Psoas muscle (tissue), 8 donors: ENCODE results near the gene EXPH5. TPM values are rescaled to one million over a fixed set of nuclear protein-coding genes. Genes with fewer than 3 reads are reported as not detected.

ENCODE experiments used
- ATAC-seq, 4 donors: fragments of 200-7000 bp; cut with Tn5 transposase; one replicate each; pipeline ENCODE4 v1.9.1; 2020; ENCODE audit warnings: moderate library complexity in 3 of 4, mild to moderate bottlenecking in 2 of 4
- DNase-seq, 2 donors: peaks; one replicate each; pipeline ENCODE4 v3.0.0-alpha.2; 2020
- H3K27ac ChIP-seq: fragments of 200-600 bp; one replicate; pipeline ENCODE4 v1.8.0; 2022
- H3K27me3 ChIP-seq, 3 donors: fragments of 200-600 bp in 1 of 3; one replicate each; pipeline versions ENCODE4 v1.6.1 to v1.8.0; 2013 to 2022; ENCODE audit warnings: low read length in 2 of 3, mild to moderate bottlenecking in 2 of 3, moderate library complexity in 1 of 3; ENCODE audit not compliant: insufficient read depth in 3 of 3
- H3K36me3 ChIP-seq, 2 donors: fragments of 200-600 bp in 1 of 2; one replicate each; pipeline versions ENCODE4 v1.6.1 to v1.8.0; 2013 to 2022; ENCODE audit warnings: low read depth in 1 of 2, mild to moderate bottlenecking in 1 of 2, moderate library complexity in 1 of 2; ENCODE audit not compliant: insufficient read depth in 1 of 2
- H3K4me1 ChIP-seq: fragments of 200-600 bp; one replicate; pipeline ENCODE4 v1.8.0; 2022
- H3K4me3 ChIP-seq: fragments of 200-600 bp; one replicate; pipeline ENCODE4 v1.8.0; 2022; ENCODE audit warnings: mild to moderate bottlenecking
- H3K9me3 ChIP-seq: fragments of 200-600 bp; one replicate; pipeline ENCODE4 v1.8.0; 2022
- WGBS, 3 donors: extraction: QIAGEN DNeasy Blood & Tissue Kit; methylation state at CpG; one replicate each; pipeline versions ENCODE4 v1.1.6 to v1.1.7; 2013; 5-methylcytosine and 5-hydroxymethylcytosine counted together
- intact Hi-C, 2 donors: fragments of 100-400 bp; cut with DNase I; formaldehyde crosslinking; loops; one replicate each; pipeline versions ENCODE4 v1.11.0 to v1.14.2; 2022
- polyA plus RNA-seq, 3 donors: library from polyadenylated mRNA; stranded (reverse); fragments of 200-250 nt; gene quantifications; one replicate each; pipeline ENCODE4 v1.2.3, GENCODE V29; 2013
- total RNA-seq, 4 donors: library from RNA; stranded (reverse); fragmentation: NEBNext Ultra II Directional in 2 of 4; extraction: Animal tissue kit (Norgen Biotek cat#: 25700) in 2 of 4; gene quantifications; one replicate each; pipeline versions ENCODE4 v1.2.1 to v1.2.4, GENCODE V29; 2021 to 2023
- TF ChIP-seq, protein P1 (sequence below): fragments of 200-600 bp; IDR thresholded peaks from one replicate; pipeline ENCODE4 v1.8.0; 2022; ENCODE audit warnings: antibody characterized with exemption
- donor health status: healthy with polysubstance abuse.
- donor health status: DM: no; HTN: no; CAD: no; lungs with moderate emphysema.
- donor health status: Bipolar disorder and iron deficiency.
- donor health status: healthy.
- donor health status: DM: yes; HTN: yes; CAD: no.
- donor health status: DM: no; HTN: no; CAD: no.
- donor health status: DM: no; HTN: no; CAD: no.
- donor health status: DM: yes; HTN: yes; CAD: no.

Gene EXPH5
- total and polyA plus RNA-seq, 7 donors = 0.01 to 0.58 (median 0.15) TPM

- DNase-seq (no peak), ATAC-seq (no peak)
- WGBS, 3 donors = 65 to 69% (median 66%) methylated on average over 2 of the region's 2 CpGs
- H3K9me3 ChIP-seq = no peaks in the 10 kb centered on the region
- no peaks in the 10 kb centered on the region for H3K27me3 ChIP-seq
- TF ChIP-seq, protein P1, sequence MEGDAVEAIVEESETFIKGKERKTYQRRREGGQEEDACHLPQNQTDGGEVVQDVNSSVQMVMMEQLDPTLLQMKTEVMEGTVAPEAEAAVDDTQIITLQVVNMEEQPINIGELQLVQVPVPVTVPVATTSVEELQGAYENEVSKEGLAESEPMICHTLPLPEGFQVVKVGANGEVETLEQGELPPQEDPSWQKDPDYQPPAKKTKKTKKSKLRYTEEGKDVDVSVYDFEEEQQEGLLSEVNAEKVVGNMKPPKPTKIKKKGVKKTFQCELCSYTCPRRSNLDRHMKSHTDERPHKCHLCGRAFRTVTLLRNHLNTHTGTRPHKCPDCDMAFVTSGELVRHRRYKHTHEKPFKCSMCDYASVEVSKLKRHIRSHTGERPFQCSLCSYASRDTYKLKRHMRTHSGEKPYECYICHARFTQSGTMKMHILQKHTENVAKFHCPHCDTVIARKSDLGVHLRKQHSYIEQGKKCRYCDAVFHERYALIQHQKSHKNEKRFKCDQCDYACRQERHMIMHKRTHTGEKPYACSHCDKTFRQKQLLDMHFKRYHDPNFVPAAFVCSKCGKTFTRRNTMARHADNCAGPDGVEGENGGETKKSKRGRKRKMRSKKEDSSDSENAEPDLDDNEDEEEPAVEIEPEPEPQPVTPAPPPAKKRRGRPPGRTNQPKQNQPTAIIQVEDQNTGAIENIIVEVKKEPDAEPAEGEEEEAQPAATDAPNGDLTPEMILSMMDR = no peak
- no peak overlapping the region for H3K4me3 ChIP-seq
- intact Hi-C loops = no loop called here
- no peak overlapping the region for H3K27ac ChIP-seq
- peaks cover 11% of the 10 kb centered on the region for H3K4me1 ChIP-seq
- no peaks in the 10 kb centered on the region for H3K36me3 ChIP-seq
Measured at GRCh38 chr11:108500721-108501120, 92.8 kb downstream of the EXPH5 start.

- Histone ChIP-seq H3K9me3 (no peaks in the 10 kb centered on the region), H3K27ac (no peak overlapping the region), H3K4me3 (no peak overlapping the region), H3K36me3 (no peaks in the 10 kb centered on the region), H3K4me1 (peaks cover 11% of the 10 kb centered on the region), H3K27me3 (no peaks in the 10 kb centered on the region)
- no peak for DNase-seq
- intact Hi-C loops = no loop called here
- TF ChIP-seq, protein P1 = no peak
- WGBS, 3 donors = 88 to 94% (median 89%) methylated on average over 4 of the region's 4 CpGs
- no peak for ATAC-seq
Measured at GRCh38 chr11:108500169-108500568, 93.4 kb downstream of the EXPH5 start.

GRCh38 chr11:108498816-108499408 lies 94.7 kb downstream of the EXPH5 start:
- TF ChIP-seq, protein P1 = no peak
- Histone ChIP-seq H3K27ac (peak overlapping the region; percentile 93), H3K4me1 (peaks cover 11% of the 10 kb centered on the region), H3K36me3 (no peaks in the 10 kb centered on the region), H3K4me3 (peak overlapping the region; percentile 75), H3K9me3 (no peaks in the 10 kb centered on the region), H3K27me3 (no peaks in the 10 kb centered on the region)
- WGBS, 3 donors = 70 to 74% (median 72%) methylated on average over 28 to 29 of the region's 29 CpGs
- intact Hi-C loops = loop anchor here (5.0 to 10.0 kb wide), 3 partner anchors 93 to 156 kb away; partner anchors contain the start of gene EXPH5 (in 1 of the 2)
- DNase-seq (peak in 1 of 2 donors; percentile 7), ATAC-seq (no peak)

DNA sequence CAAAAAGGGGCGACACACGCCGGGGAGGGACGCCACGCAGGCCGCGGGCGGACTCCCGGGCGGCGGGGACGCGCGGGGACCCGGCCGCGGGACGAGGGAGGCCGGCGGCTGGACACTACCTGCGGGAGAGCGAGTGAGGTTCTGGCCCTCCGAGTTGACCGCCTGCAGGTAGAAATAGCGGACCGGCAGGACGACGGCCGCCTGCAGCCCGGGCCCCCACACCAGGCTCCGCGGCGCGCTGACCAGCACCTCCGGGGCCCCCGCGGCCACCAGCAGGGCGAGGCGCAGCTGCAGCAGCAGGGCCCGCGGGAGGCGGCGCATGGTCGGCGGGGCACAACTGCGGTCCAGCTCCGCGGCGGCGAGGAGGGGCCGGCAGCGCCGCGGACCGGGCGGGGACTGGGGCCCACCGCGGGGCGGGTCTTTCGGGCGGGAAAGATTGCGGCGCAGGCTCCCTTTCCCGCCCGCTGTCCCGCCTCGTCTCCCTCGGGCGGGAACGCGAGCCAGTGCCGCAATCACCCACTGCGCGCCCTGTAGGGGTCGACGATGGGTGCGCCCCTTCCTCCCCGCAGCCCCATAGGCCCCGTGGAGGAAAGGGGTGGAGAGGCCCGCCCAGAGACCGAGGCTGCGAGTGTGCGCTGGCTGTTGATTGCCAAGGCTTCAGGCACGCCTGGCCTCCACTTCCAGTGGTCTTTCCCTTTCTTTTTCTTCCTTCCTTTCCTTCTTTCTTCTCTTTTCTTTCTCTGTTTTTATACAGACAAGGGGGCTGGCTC lies 95.3 kb downstream of the EXPH5 start, which contains the start of gene POGLUT3:
POGLUT3 (minus strand) TSS at position 339 of the 770 bp plus-strand sequence; CDS start at position 321, 18 bp downstream.
- H3K9me3 ChIP-seq = no peaks in the 10 kb centered on the region
- peak; percentile 59 to 66 (median 63) for ATAC-seq
- TF ChIP-seq, protein P1 = no peak
- WGBS, 3 donors = 1 to 2% (median 1%) methylated on average over 45 to 84 of the region's 84 CpGs
- DNase-seq = peak; percentile 61 to 79
- peak within 1 kb of the TSS; percentile 93 for H3K27ac ChIP-seq
- H3K36me3 ChIP-seq = no peaks in the 10 kb centered on the region
- H3K27me3 ChIP-seq = no peaks in the 10 kb centered on the region
- H3K4me1 ChIP-seq = peaks cover 11% of the 10 kb centered on the region
- intact Hi-C loops = loop anchor here (5.0 to 10.0 kb wide), 3 partner anchors 94 to 157 kb away; partner anchors contain the start of gene EXPH5 (in 1 of the 2)
- peak within 1 kb of the TSS; percentile 75 for H3K4me3 ChIP-seq
